Rectal smooth muscle tissue (tissue), 1 donor: ENCODE results near the gene PRRC2C.

Experiments used
- H3K27ac ChIP-seq: one replicate; pipeline ENCODE4 v1.7.0; 2013; ENCODE audit warnings: low read depth, low read length, inconsistent platforms
- H3K27me3 ChIP-seq: one replicate; pipeline ENCODE4 v1.7.0; 2013; ENCODE audit warnings: low read length; ENCODE audit not compliant: control insufficient read depth, insufficient read depth
- H3K36me3 ChIP-seq: one replicate; pipeline ENCODE4 v1.7.0; 2013; ENCODE audit warnings: low read length; ENCODE audit not compliant: control insufficient read depth, insufficient read depth
- H3K4me1 ChIP-seq: one replicate; pipeline ENCODE4 v1.7.0; 2013; ENCODE audit warnings: low read length; ENCODE audit not compliant: control insufficient read depth, insufficient read depth
- H3K4me3 ChIP-seq: one replicate; pipeline ENCODE4 v1.7.0; 2013; ENCODE audit warnings: low read length
- H3K9ac ChIP-seq: one replicate; pipeline ENCODE4 v1.7.0; 2013; ENCODE audit warnings: low read length

Gene PRRC2C

DNA sequence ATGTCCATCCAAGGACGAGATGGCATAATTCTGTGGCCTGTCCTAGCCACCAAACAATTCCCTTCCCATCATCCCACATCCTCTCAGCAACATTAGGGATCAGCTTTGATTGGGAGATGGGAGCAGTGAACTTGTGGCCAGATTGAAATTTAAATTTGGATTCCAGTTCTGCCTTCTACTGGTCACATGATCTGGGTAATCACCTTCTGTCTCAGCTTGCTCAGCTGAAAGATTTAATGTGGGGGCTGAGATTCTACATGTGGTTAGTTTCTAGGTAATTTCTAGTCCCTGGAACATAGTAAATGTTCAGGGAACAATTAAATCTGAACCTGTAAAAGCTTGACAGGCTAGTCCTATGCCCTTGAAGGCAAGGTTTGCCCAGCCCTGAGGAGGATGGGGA is 139.9 kb downstream of the PRRC2C start:
- H3K27ac ChIP-seq, result no peak overlapping the region
- H3K4me1 ChIP-seq, result no peaks in the 10 kb centered on the region
- H3K36me3 ChIP-seq, result no peaks in the 10 kb centered on the region
- H3K4me3 ChIP-seq, result no peak overlapping the region
- no peak overlapping the region for H3K9ac ChIP-seq
- no peaks in the 10 kb centered on the region for H3K27me3 ChIP-seq

DNA sequence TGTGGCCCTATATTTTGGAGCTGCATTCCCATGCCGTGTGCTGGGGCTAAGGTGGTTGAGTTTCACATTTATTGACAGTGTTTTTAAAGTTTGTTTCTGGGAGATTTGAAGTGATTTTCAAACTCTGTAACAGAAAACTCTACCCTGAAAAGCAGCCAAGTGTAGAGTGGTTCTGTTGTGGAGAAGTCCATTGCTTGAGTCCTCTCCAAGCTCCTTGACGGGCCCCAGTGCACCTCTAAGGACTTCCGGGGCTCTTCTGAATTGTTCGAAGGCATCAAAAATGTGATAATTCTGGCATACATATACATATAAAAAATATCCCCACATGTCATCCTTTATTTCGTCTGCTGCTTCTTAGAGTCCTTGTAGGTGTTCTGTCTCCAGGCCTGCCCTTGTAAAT is 141.7 kb downstream of the PRRC2C start:
- H3K27ac ChIP-seq, result no peak overlapping the region
- no peaks in the 10 kb centered on the region for H3K27me3 ChIP-seq
- H3K4me3 ChIP-seq, result no peak overlapping the region
- no peak overlapping the region for H3K9ac ChIP-seq
- H3K36me3 ChIP-seq, result no peaks in the 10 kb centered on the region
- H3K4me1 ChIP-seq, result no peaks in the 10 kb centered on the region

DNA sequence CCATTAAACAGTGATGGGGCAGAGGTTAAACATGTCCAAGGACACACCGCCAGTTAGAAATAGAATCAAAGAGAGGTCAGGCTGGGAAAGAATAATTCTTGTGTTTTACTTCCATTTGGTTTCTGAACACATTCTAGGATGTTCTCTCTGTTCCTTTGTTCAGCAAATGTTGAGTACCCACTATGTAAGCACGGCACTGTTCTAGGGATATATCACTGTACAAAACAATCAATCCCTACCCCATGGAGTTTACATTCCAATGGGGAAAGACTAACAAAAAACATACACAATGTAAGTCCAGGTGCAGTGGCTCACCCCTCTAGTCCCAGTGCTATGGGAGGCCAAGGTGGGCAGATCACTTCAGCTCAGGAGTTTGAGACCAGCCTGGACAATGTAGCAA is 142.9 kb downstream of the PRRC2C start:
- no peak overlapping the region for H3K9ac ChIP-seq
- no peak overlapping the region for H3K27ac ChIP-seq
- H3K4me3 ChIP-seq, result no peak overlapping the region
- H3K27me3 ChIP-seq, result no peaks in the 10 kb centered on the region
- H3K4me1 ChIP-seq, result no peaks in the 10 kb centered on the region
- no peaks in the 10 kb centered on the region for H3K36me3 ChIP-seq

DNA sequence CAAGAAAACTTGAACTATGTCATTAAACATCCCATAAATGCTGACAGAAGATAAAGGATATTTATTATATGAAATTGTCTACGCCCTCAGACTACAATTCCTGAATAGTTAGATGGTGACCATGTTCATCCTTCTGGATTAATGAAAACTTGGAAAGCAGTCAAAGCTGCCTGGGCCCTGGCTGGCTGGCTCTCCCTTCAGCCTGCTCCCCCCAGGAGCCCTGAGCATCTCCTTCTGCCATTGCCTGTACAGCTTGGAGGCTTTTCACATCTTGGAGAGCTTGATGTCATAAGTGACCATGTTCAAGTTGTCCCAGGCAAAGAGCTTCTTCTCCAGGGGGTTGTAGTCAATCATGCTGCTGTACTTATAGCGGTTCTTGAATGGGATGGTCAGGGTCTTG is 150.3 kb downstream of the PRRC2C start:
- Histone ChIP-seq H3K27ac (no peak overlapping the region), H3K9ac (no peak overlapping the region), H3K27me3 (no peaks in the 10 kb centered on the region), H3K36me3 (no peaks in the 10 kb centered on the region), H3K4me1 (no peaks in the 10 kb centered on the region), H3K4me3 (no peak overlapping the region)

DNA sequence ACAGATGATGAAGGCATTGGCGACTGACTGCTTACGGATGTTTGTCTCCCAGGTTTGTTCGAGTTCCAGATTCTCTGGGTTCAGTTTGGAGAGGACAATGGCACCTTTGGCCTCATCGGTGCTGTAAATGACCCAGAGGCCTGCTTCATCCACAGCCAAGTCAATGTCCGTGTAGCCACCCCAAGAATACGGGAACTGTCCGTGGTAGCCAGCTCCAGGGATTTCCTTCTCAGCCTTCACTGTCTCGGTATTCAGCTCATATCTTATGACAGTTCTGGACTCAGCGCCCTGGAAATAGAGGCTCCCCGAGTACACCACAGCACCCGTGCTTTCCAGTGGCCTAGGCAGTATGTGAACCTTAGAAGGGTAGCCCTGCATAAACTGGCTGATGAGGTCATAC is 150.8 kb downstream of the PRRC2C start:
- no peak overlapping the region for H3K4me3 ChIP-seq

DNA sequence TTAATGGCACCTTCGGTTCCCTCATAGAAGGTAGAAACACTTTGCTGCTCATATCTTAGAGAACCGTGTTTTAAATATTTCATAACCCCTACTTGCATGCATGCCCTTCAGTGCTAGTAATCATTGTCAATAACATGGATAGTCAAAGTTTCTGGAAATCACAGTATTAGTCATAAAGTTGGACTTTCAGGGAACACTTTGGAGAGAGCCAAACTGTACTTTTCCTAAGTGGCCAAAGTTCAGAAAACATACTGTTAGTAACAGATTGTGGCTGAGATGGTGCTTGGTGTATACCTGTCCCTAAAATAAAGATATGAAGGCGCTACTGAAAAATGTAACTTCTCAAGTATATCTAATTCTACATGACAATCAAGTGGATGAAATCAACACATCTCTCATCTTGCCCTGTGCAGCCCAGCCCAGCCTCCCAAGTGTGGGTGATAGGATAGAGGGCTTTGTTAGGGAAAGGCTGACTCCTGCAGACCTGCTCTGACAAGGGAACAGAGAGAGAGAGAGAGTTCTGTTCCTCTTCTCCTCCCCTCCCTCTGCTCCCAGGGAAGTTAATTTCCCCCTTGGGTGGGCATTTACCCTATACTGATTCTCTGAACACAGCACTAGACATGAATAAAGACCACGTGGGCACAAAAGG is 152.7 kb downstream of the PRRC2C start:
- Histone ChIP-seq H3K4me3 (no peak overlapping the region), H3K9ac (no peak overlapping the region), H3K4me1 (no peaks in the 10 kb centered on the region), H3K27ac (no peak overlapping the region), H3K36me3 (no peaks in the 10 kb centered on the region), H3K27me3 (no peaks in the 10 kb centered on the region)

More for the DNA sequence above, 150.8 kb downstream of the PRRC2C start:
- H3K27me3 ChIP-seq, result no peaks in the 10 kb centered on the region
- no peaks in the 10 kb centered on the region for H3K36me3 ChIP-seq
- H3K9ac ChIP-seq, result no peak overlapping the region
- H3K27ac ChIP-seq, result no peak overlapping the region
- H3K4me1 ChIP-seq, result no peaks in the 10 kb centered on the region

DNA sequence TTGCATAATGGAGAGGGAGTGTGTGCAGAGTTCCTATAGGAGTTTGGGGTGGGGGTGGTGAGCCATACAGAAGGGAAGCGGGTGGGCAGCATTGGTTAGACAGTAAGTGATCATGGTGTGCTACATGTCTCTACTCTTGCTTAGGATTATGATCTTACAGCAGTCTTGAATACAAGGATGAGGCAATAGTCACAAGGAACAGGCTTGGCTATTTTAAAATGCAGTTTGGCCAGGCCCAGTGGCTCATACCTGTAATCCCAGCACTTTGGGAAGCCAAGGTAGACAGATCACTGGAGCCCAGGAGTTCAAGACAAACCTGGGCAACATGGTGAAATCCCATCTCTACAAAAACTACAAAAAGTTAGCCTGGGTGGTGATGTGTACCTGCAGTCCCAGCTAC is 154.9 kb downstream of the PRRC2C start:
- no peak overlapping the region for H3K4me3 ChIP-seq
- no peaks in the 10 kb centered on the region for H3K36me3 ChIP-seq
- no peaks in the 10 kb centered on the region for H3K27me3 ChIP-seq
- no peak overlapping the region for H3K9ac ChIP-seq
- H3K27ac ChIP-seq, result no peak overlapping the region
- H3K4me1 ChIP-seq, result peaks cover 2% of the 10 kb centered on the region

DNA sequence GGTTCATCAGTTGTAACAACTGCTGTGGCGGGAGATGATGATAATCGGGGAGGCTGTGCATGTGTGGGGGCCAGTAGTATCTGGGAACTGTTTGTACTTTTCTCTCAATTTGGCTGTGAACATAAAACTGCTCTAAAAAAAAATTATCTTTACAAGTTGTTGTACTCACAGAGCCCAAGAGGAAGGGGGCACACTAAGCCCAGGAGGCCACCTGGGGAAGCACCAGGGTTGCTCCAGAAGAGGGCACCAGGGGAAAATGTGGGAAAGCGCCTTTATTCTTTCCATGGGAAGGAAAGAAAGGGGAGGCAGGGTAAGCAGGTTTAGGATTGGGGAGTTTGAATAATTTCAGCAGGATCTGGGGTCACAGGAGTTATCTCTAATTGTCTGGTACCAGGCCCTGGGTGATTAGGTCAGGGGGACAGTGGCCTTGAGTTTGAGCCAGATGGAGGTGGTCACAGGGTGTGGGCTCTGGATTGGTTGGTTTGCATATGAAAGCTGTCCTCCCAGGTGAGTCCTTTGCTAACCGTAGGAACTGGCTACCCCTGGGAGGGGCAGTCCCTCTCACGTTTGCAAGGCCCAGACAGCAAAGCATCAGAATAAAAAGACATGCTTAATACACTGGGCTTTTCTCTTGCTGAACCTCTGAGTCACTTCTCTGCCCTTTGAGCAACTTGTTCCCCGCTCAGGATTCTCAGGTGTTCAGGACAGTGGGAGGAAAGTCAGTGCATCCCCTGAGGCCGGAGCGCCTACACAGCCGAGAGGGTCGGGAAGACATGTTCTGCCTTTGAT is 155.9 kb downstream of the PRRC2C start:
- no peaks in the 10 kb centered on the region for H3K36me3 ChIP-seq
- no peak overlapping the region for H3K9ac ChIP-seq
- H3K27ac ChIP-seq, result no peak overlapping the region
- no peaks in the 10 kb centered on the region for H3K27me3 ChIP-seq
- no peak overlapping the region for H3K4me3 ChIP-seq
- peaks cover 12% of the 10 kb centered on the region for H3K4me1 ChIP-seq

DNA sequence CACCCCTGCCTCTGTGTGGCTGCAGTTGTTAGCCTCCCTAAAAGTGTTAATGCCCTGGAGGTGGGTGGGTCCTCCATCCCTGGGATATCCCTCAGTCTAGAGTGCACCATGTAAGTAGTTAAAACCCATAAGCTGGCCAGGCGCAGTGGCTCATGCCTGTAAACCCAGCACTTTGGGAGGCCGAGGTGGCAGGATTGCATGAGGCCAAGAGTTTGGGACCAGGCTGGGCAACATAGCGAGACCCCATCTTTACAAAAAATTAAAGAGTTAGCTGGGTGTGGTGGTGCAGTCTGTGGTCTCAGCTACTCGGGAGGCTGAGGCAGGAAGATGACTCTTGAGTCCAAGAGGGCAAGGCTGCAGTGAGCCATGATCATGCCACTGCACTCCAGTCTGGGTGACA is 156.9 kb downstream of the PRRC2C start:
- no peak overlapping the region for H3K9ac ChIP-seq
- H3K4me3 ChIP-seq, result no peak overlapping the region
- H3K27ac ChIP-seq, result no peak overlapping the region
- no peaks in the 10 kb centered on the region for H3K36me3 ChIP-seq
- H3K27me3 ChIP-seq, result no peaks in the 10 kb centered on the region
- peaks cover 12% of the 10 kb centered on the region for H3K4me1 ChIP-seq
